Pons (tissue), 1 donor: Measurements from ENCODE around the gene TMEM95.

ENCODE experiments used
- DNase-seq: peaks from one replicate; pipeline ENCODE4 v3.0.0-alpha.2; 2016; ENCODE audit warnings: low spot score

TMEM95 gene

DNA sequence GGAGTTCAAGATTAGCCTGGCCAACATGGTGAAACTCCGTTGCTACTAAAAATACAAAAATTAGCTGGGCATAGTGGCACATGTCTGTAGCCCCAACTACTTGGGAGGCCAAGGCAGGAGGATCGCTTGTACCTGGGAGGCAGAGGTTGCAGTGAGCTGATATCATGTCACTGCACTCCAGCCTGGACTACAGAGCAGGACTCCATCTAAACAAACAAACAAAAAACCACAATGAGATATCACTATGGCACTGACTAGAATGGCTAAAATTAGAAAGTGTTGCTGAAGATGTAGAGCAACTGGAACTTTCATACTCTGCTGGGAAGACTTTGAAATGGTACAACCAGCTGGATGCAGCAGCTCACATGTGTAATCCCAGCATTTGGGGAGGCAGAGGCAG lies 19.4 kb downstream of the TMEM95 start:
- DNase-seq = no peak

- no peak for DNase-seq
Measured at GRCh38 chr17:7379134-7379533, 24.2 kb downstream of the TMEM95 start.

- DNase-seq = no peak
Measured at GRCh38 chr17:7380321-7380720, 25.4 kb downstream of the TMEM95 start.

DNA sequence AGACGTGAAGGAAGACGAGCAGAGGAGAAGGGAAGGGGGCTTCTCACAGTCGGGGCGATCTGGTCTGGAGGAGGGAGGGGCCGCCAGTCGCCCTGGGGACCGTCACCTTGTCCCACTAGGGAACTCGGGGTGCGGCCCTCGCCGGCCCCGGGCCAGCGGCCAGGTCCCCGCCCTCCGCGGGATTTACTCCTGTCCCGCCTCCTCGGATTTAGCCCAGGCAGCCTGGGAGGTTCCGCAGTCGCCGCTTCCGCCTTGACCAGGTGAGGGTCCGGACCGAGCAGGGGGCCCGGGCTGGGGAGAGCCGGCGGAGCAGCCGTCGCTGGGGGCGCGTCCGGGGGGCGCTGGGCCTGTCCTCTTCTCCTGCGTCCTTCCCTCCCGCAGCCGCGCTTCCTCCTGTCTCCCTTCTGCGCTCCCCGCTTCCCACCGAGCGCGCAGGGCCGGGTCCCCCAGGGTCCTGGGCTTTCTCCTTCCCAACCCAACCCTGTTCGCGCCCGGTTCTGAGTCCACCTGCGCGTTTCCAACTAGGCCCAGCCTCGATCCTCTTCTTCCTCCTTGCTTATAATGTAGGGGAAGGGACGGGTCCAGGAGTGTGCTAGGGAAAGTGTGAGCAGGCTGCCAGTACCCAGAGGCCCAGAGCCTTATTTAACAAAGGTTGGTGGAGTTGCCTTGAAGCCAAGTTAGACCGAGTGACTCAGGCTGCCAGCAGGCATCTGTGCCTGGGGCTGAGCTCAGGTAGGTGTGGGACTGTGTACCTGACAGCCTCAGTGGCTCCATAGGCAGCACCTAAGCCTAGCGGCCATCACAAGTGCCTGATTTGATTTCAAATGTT lies 26.1 kb downstream of the TMEM95 start, which contains the start of gene TNK1:
Gene TNK1, plus strand, starts transcription at position 235 of the 829 bp plus-strand sequence. CDS start 1,838 bp downstream, outside the sequence.
- no peak for DNase-seq

DNA sequence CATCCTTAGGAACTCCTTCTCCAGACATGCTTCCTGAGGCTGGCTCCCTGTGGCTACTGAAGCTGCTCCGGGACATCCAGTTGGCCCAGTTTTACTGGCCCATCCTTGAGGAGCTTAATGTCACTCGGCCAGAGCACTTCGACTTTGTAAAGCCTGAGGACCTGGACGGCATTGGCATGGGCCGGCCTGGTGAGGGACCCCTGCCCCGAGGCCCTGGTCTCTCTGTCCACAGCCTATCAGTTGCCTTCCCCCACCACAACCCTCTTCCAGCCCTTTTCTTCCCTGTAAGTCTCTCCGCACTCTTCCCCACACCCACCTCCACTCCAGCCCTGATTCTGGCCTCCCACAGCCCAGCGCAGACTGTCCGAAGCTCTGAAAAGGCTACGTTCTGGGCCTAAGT lies 27.9 kb downstream of the TMEM95 start:
- no peak for DNase-seq

- DNase-seq = no peak
Measured at GRCh38 chr17:7383371-7383741, 28.4 kb downstream of the TMEM95 start.

GRCh38 chr17:7383742-7384488 lies 29.0 kb downstream of the TMEM95 start:
- no peak for DNase-seq

DNA sequence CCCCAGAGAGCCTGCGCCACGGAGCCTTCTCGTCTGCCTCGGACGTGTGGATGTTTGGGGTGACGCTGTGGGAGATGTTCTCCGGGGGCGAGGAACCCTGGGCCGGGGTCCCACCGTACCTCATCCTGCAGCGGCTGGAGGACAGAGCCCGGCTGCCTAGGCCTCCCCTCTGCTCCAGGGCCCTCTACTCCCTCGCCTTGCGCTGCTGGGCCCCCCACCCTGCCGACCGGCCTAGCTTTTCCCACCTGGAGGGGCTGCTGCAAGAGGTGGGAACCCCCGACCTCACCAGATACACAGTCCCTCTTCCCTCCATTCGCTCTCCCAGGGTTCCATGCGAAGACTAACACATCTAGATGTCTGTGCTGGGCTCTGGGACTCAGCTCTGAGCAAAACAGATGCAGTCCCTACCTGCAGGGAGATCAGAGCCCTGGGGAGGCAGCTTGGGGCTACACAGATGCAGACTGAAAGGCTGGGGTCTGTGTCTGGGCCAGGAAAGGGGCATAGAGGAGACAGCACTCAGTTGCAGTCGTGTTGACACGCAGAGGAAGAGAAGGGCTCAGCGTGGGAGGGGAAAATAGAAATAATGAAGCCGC lies 29.6 kb downstream of the TMEM95 start:
- DNase-seq = no peak

- no peak for DNase-seq
Measured at GRCh38 chr17:7388856-7389255, 33.9 kb downstream of the TMEM95 start.

- no peak for DNase-seq
Measured at GRCh38 chr17:7389924-7390910, 35.3 kb downstream of the TMEM95 start.

DNA sequence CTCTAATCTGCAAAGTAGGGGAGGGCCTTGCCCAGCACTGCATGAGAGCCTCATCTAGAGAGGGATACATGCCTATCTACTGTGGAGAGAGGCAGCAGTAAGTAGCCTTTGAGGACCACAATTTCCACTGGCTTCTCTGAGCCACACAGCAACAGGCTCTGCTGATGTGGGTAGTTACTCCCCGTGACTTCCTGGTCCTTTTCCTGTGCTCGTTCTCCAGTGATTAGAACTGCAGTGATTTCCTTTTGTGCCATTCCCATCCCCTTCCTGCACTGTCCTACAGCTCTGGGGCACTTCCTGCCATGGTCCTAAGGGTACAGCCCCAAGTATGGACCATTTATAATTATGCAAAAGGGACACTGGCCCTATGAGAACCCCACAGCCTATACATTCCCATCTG lies 36.4 kb downstream of the TMEM95 start:
- DNase-seq = no peak

- no peak for DNase-seq
Measured at GRCh38 chr17:7392696-7393612, 38.0 kb downstream of the TMEM95 start.

GRCh38 chr17:7393613-7394451 lies 38.9 kb downstream of the TMEM95 start:
- no peak for DNase-seq

DNA sequence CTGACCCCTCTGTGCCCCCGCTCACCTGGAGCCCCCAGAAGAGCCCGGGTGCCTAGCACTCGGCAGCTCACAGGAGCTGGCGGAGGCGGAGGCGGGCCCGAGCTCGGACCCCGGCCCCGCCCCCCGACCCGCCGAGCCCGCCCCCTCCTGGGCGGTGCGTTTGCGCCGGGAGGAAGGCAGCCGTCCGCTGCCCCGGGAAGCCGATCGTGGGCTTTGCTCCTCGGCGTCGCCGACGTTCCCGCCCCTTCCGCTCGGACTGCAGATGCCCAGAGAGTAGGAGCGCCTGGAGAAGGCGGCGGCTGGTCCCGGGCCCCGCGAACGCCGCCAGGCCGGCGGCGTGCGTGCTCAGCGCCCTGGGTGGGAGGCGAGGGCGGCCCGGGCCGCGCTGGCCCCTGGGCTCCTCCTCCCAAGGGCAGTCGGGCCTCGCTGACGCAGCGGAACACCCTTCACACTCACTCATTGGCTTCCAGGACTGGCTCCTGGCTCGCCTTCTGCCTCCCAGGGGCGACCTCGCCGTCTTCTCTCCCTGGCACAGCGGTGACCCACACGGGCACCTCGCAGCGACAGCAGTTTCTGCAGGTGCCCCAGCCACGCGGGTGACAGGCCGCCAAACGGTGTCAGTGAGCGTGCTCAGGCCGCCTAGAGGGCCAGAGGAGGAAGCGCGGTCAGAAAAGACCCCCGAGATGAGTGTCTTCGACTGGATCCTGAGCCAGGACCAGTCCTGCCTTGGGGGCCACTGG lies 39.7 kb downstream of the TMEM95 start, which contains the start of gene PLSCR3:
Gene PLSCR3, minus strand, starts transcription at position 74 of the 740 bp plus-strand sequence. CDS start 415 bp downstream, outside the sequence.
- DNase-seq = peak; percentile 75

DNA sequence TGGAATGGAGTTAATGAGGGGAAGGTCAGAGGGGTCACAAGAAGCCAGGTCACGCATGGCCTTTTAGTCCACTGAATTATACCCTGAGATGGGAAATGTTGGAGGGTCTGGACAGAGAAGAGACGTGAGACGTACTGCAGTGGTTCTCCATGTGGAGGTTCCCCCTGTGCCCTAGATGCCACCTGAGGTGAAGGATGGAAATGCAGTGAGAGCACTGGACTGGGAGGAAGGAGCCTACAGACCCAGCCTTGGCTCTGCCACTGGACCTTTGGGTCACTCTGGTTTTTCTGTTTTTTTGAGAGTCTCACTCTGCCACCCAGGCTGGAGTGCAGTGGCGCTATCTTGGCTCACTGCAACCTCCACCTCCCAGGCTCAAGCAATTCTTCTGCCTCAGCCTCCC lies 41.2 kb downstream of the TMEM95 start:
- no peak for DNase-seq

GRCh38 chr17:7398612-7399011 lies 43.7 kb downstream of the TMEM95 start:
- DNase-seq = no peak

- no peak for DNase-seq
Measured at GRCh38 chr17:7403043-7403726, 48.2 kb downstream of the TMEM95 start.

DNA sequence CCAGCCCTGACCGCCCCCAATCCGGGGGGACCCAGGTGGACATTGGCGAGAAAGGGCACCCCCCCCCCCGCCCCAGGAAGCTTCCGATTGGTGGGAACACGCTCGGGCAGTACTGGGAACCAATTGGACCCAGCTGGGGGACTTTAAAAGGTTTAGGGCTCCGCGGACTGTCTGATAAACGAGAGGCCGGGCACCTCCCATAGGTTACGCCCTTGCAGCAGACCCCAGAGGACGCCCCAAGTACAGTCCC lies 48.7 kb downstream of the TMEM95 start:
- DNase-seq = no peak
